Endothelial cell of umbilical vein (primary cell): ENCODE measurements around the gene KBTBD3. TPM values are rescaled to one million over a fixed set of nuclear protein-coding genes. Genes with fewer than 3 reads are reported as not detected.

ENCODE experiments used
- BruUV-seq: library from RNA; stranded (reverse); fragments of 400-500 nt; replicated peaks from 2 replicates; lab custom pipeline; 2021; lab: Mats Ljungman, UMichigan
- CTCF ChIA-PET: fragments of 300-600, 350-600 bp; sonication (Branson Sonifier 250); formaldehyde crosslinking; loops from one replicate; lab custom pipeline; 2021; ENCODE audit warnings: antibody characterized with exemption, inconsistent platforms; lab: Charles Lee
- POLR2A ChIA-PET: fragments of 300-600, 350-600 bp; sonication (Branson Sonifier 250); formaldehyde crosslinking; loops from one replicate; lab custom pipeline; 2021; ENCODE audit warnings: antibody characterized with exemption, inconsistent platforms; lab: Charles Lee
- DNase-seq: peaks from one replicate; pipeline ENCODE4 v3.0.0-alpha.2; 2011; ENCODE audit warnings: low read depth, low spot score
- FAIRE-seq: peaks from 2 replicates; lab custom pipeline; 2011; peaks lifted over from hg19 to GRCh38; lab: Jason Lieb, UNC
- H2AFZ ChIP-seq: 2 replicates; pipeline ENCODE4 v1.6.0; 2012; ENCODE audit warnings: low read depth, low read length, control low read depth, inconsistent platforms
- H3K27ac ChIP-seq: 2 replicates; pipeline ENCODE4 v1.5.1; 2011; ENCODE audit warnings: low read depth, mild to moderate bottlenecking, control low read depth, low read length, moderate library complexity; ENCODE audit not compliant: insufficient read depth
- H3K27me3 ChIP-seq, 2 experiments: 2 replicates each; pipeline versions ENCODE4 v1.6.0 to v1.6.1; 2011; ENCODE audit warnings: low read length in 2 of 2, mixed read lengths in 1 of 2; ENCODE audit not compliant: control insufficient read depth in 2 of 2, insufficient read depth in 2 of 2
- H3K36me3 ChIP-seq, 2 experiments: 2 replicates in 1 of 2; 3 replicates in 1 of 2; pipeline ENCODE4 v1.5.1; 2011; ENCODE audit warnings: low read length in 2 of 2, mild to moderate bottlenecking in 1 of 2, moderate library complexity in 1 of 2; ENCODE audit not compliant: control insufficient read depth in 2 of 2, insufficient read depth in 2 of 2; ENCODE audit errors: extremely low read depth in 1 of 2
- H3K4me1 ChIP-seq: 3 replicates; pipeline ENCODE4 v1.5.1; 2011; ENCODE audit warnings: mild to moderate bottlenecking, low read length; ENCODE audit not compliant: control insufficient read depth, insufficient read depth; ENCODE audit errors: extremely low read depth
- H3K4me2 ChIP-seq: 2 replicates; pipeline ENCODE4 v1.6.1; 2011; ENCODE audit warnings: low read length, control low read depth, mixed read lengths; ENCODE audit not compliant: insufficient read depth
- H3K4me3 ChIP-seq, 3 experiments: fragments of 200-600 bp in 1 of 3; sonication (generic), shearing (Covaris generic) in 1 of 3; replicated peaks in 1 of 3; 2 replicates each; pipeline ENCODE4 v1.5.1; 2011 to 2016; ENCODE audit warnings: control low read depth in 3 of 3, low read length in 3 of 3, mild to moderate bottlenecking in 2 of 3, inconsistent platforms in 1 of 3, low read depth in 1 of 3, moderate library complexity in 1 of 3; ENCODE audit not compliant: insufficient read depth in 1 of 3
- H3K79me2 ChIP-seq: 2 replicates; pipeline ENCODE4 v1.6.0; 2012; ENCODE audit warnings: low read length, inconsistent platforms; ENCODE audit not compliant: control insufficient read depth, insufficient read depth
- H3K9ac ChIP-seq: replicated peaks from 2 replicates; pipeline ENCODE3; 2011; ENCODE audit warnings: low read length, control low read depth; ENCODE audit not compliant: insufficient read depth; ENCODE audit errors: extremely low read depth
- H3K9me1 ChIP-seq: replicated peaks from 3 replicates; pipeline ENCODE4 v1.6.0; 2011; ENCODE audit warnings: mild to moderate bottlenecking, low read length; ENCODE audit not compliant: control insufficient read depth, insufficient read depth; ENCODE audit errors: extremely low read depth
- H3K9me3 ChIP-seq: replicated peaks from 2 replicates; pipeline ENCODE4 v1.5.1; 2012; ENCODE audit warnings: low read length, inconsistent platforms; ENCODE audit not compliant: control insufficient read depth, insufficient read depth
- H4K20me1 ChIP-seq: replicated peaks from 2 replicates; pipeline ENCODE3; 2011; ENCODE audit warnings: mild to moderate bottlenecking, low read length; ENCODE audit not compliant: control insufficient read depth, insufficient read depth; ENCODE audit errors: extremely low read depth
- CTCF ChIP-seq, 2 donors: IDR thresholded peaks; 1 replicate in 1 of 2; 2 replicates in 1 of 2; pipeline ENCODE4 v1.5.1; 2011; ENCODE audit warnings: low read length in 2 of 2, mild to moderate bottlenecking in 2 of 2, moderate library complexity in 2 of 2, control low read depth in 1 of 2, inconsistent platforms in 1 of 2, low read depth in 1 of 2; ENCODE audit not compliant: insufficient read depth in 1 of 2; ENCODE audit errors: extremely low read depth in 1 of 2
- EZH2 ChIP-seq: IDR thresholded peaks from 2 replicates; pipeline ENCODE4 v1.6.1; 2012; ENCODE audit warnings: borderline replicate concordance, low read depth, mild to moderate bottlenecking, moderate library complexity, low read length, inconsistent platforms; ENCODE audit not compliant: severe bottlenecking
- FOS ChIP-seq: IDR thresholded peaks from 2 replicates; pipeline ENCODE4 v1.6.1; 2011; ENCODE audit warnings: mild to moderate bottlenecking, low read length, moderate library complexity, borderline replicate concordance; ENCODE audit not compliant: insufficient read depth
- GATA2 ChIP-seq: IDR thresholded peaks from 2 replicates; pipeline ENCODE4 v1.7.0; 2011; ENCODE audit warnings: low read depth, mild to moderate bottlenecking, moderate library complexity, mixed read lengths, low read length; ENCODE audit not compliant: insufficient read length, insufficient read depth
- JUN ChIP-seq: IDR thresholded peaks from 2 replicates; pipeline ENCODE4 v1.6.1; 2011; ENCODE audit warnings: borderline replicate concordance, low read depth; ENCODE audit not compliant: insufficient read length, insufficient read depth
- MAX ChIP-seq: IDR thresholded peaks from 2 replicates; pipeline ENCODE4 v1.6.1; 2011; ENCODE audit not compliant: insufficient read depth, insufficient read length
- MYC ChIP-seq: IDR thresholded peaks from one replicate; pipeline ENCODE4 v1.6.1; 2011; ENCODE audit warnings: mild to moderate bottlenecking, low read depth, low read length
- POLR2A ChIP-seq: IDR thresholded peaks from 2 replicates; pipeline ENCODE4 v1.6.1; 2012; ENCODE audit warnings: low read depth, mild to moderate bottlenecking, control low read depth, low read length
- POLR2AphosphoS5 ChIP-seq: IDR thresholded peaks from 2 replicates; pipeline ENCODE4 v1.6.1; 2012; ENCODE audit warnings: low read depth, mild to moderate bottlenecking, control low read depth, low read length, moderate library complexity; ENCODE audit not compliant: insufficient read depth
- dilution Hi-C: fragments of 300-500 bp; cut with MboI; formaldehyde crosslinking; loops from one replicate; pipeline ENCODE4 v1.15.0; 2019; ENCODE audit warnings: low sequenced_read_pairs; ENCODE audit not compliant: extremely low pct_ligation_motif_present
- intact Hi-C: fragments of 100-400 bp; cut with micrococcal nuclease; formaldehyde crosslinking; loops from one replicate; pipeline ENCODE4 v1.10.0; 2022
- polyA plus RNA-seq, 4 experiments: library from polyadenylated mRNA; depleted of rRNA in 3 of 4; stranded (reverse) in 3 of 4; unstranded in 1 of 4; fragments of >200 nt; gene quantifications; 2 replicates each; pipeline versions ENCODE4 v1.2.1 to v1.2.3, GENCODE V29; 2011 to 2012; ENCODE audit warnings: missing spikeins in 1 of 4
- total RNA-seq: library from RNA; stranded (reverse); gene quantifications from 2 replicates; pipeline ENCODE4 v1.2.3, GENCODE V29; 2021

The KBTBD3 gene
- total and polyA plus RNA-seq, 2 donors (not counting 3 experiments of a cell fraction or from before 2014, with no cell fraction given) = 0.76 to 2.4 TPM

GRCh38 chr11:106047631-106048030, 29.5 kb downstream of the KBTBD3 start:
- H3K4me1 ChIP-seq = no peaks in the 10 kb centered on the region
- H3K9me3 ChIP-seq = no peaks in the 10 kb centered on the region
- H2AFZ ChIP-seq = no peak overlapping the region
- no peak overlapping the region for H3K9ac ChIP-seq
- no peak overlapping the region for H3K4me3 ChIP-seq
- no TSS peak for BruUV-seq
- H3K9me1 ChIP-seq = no peaks in the 10 kb centered on the region
- H3K79me2 ChIP-seq = no peaks in the 10 kb centered on the region
- intact Hi-C loops = loop anchor here (1.0 kb wide), 1 partner anchor 29 kb away; no protein-coding TSS in a partner anchor
- H3K27me3 ChIP-seq = no peaks in the 10 kb centered on the region
- H3K36me3 ChIP-seq = no peaks in the 10 kb centered on the region
- FAIRE-seq (no peak), DNase-seq (no peak)
- no peak overlapping the region for H3K27ac ChIP-seq
- CTCF ChIA-PET = interaction anchor here (1.5 kb wide), 1 partner anchor 10 kb away, joined by 3 read pairs; no protein-coding TSS in a partner anchor
- H4K20me1 ChIP-seq = no peaks in the 10 kb centered on the region
- POLR2A ChIA-PET = no interaction called here
- no peak overlapping the region for H3K4me2 ChIP-seq
- dilution Hi-C loops = no loop called here
- TF ChIP-seq MYC = no peak
- TF ChIP-seq GATA2 = no peak
- no peak for TF ChIP-seq POLR2AphosphoS5
- no peak for TF ChIP-seq CTCF (IDR thresholded peaks at IDR 0.05; ENCODE audit: extremely low read depth in 1 of 2, insufficient read depth in 1 of 2, low read depth in 1 of 2, low read length in 2 of 2)
- TF ChIP-seq MAX = no peak

- no peak overlapping the region for H2AFZ ChIP-seq
- no peaks in the 10 kb centered on the region for H3K27me3 ChIP-seq
- ChIA-PET CTCF (no interaction called here), POLR2A (no interaction called here)
- H3K9me1 ChIP-seq = no peaks in the 10 kb centered on the region
- no peaks in the 10 kb centered on the region for H3K9me3 ChIP-seq
- intact Hi-C loops (no loop called here), dilution Hi-C loops (no loop called here)
- H3K79me2 ChIP-seq = no peaks in the 10 kb centered on the region
- no peaks in the 10 kb centered on the region for H4K20me1 ChIP-seq
- no peak overlapping the region for H3K27ac ChIP-seq
- H3K9ac ChIP-seq = no peak overlapping the region
- TF ChIP-seq POLR2AphosphoS5 = no peak
- no peak for TF ChIP-seq JUN
- no peak for TF ChIP-seq CTCF (IDR thresholded peaks at IDR 0.05; ENCODE audit: extremely low read depth in 1 of 2, insufficient read depth in 1 of 2, low read depth in 1 of 2, low read length in 2 of 2)
- no peak for TF ChIP-seq GATA2
- TF ChIP-seq EZH2 = no peak
- TF ChIP-seq POLR2A = no peak
- TF ChIP-seq MYC = no peak
- TF ChIP-seq MAX = no peak
- no peak for TF ChIP-seq FOS
- no TSS peak for BruUV-seq
- no peaks in the 10 kb centered on the region for H3K4me1 ChIP-seq
- H3K4me2 ChIP-seq = no peak overlapping the region
- DNase-seq (no peak), FAIRE-seq (no peak)
- H3K36me3 ChIP-seq = no peaks in the 10 kb centered on the region
- H3K4me3 ChIP-seq = no peak overlapping the region
These were observed 33.6 kb downstream of the KBTBD3 start for GRCh38 chr11:106043540-106043939.
